ENCODE results near the gene ARFGEF3.
"Not testable (repeated sequence)": the region's sequence is repeated elsewhere in the genome, so short reads cannot be mapped to it uniquely, and the experiment has no call there.

ARFGEF3 gene

GRCh38 chr6:138346302-138347195, 184.8 kb downstream of the ARFGEF3 start:
- no peak for DNase-seq (ENCODE audit: low read depth in 2 of 2)

- no peak for DNase-seq (ENCODE audit: low read depth in 2 of 2)
Observed at GRCh38 chr6:138347864-138348263, 186.1 kb downstream of the ARFGEF3 start.

- DNase-seq (ENCODE audit: low read depth in 2 of 2): no peak
Observed at GRCh38 chr6:138349891-138350290, 188.2 kb downstream of the ARFGEF3 start.

- no peak for DNase-seq (ENCODE audit: low read depth in 2 of 2)
Observed at GRCh38 chr6:138357928-138358327, 196.2 kb downstream of the ARFGEF3 start.

- not testable (repeated sequence) for DNase-seq (ENCODE audit: low read depth in 2 of 2)
Observed at GRCh38 chr6:138368684-138369083, 206.9 kb downstream of the ARFGEF3 start.

- DNase-seq (ENCODE audit: low read depth in 2 of 2): no peak
Observed at GRCh38 chr6:138370631-138371451, 209.1 kb downstream of the ARFGEF3 start.

GRCh38 chr6:138371452-138371711, 209.6 kb downstream of the ARFGEF3 start:
- no peak for DNase-seq (ENCODE audit: low read depth in 2 of 2)

GRCh38 chr6:138371720-138372119, 210.0 kb downstream of the ARFGEF3 start:
- DNase-seq (ENCODE audit: low read depth in 2 of 2): no peak

- DNase-seq (ENCODE audit: low read depth in 2 of 2): no peak
Observed at GRCh38 chr6:138372711-138373463, 211.1 kb downstream of the ARFGEF3 start.

GRCh38 chr6:138374230-138374629, 212.5 kb downstream of the ARFGEF3 start:
- DNase-seq (ENCODE audit: low read depth in 2 of 2): no peak

- DNase-seq (ENCODE audit: low read depth in 2 of 2): no peak
Observed at GRCh38 chr6:138374815-138375214, 213.1 kb downstream of the ARFGEF3 start.

GRCh38 chr6:138377042-138377441, 215.3 kb downstream of the ARFGEF3 start:
- DNase-seq (ENCODE audit: low read depth in 2 of 2): no peak

- no peak for DNase-seq (ENCODE audit: low read depth in 2 of 2)
Observed at GRCh38 chr6:138377844-138378243, 216.1 kb downstream of the ARFGEF3 start, which contains the start of gene SMIM28. Gene SMIM28 (plus strand): TSS chr6:138377905. CDS start chr6:138378073, 168 bp downstream.

GRCh38 chr6:138378463-138378862, 216.7 kb downstream of the ARFGEF3 start:
- no peak for DNase-seq (ENCODE audit: low read depth in 2 of 2)

GRCh38 chr6:138382498-138383265, 220.9 kb downstream of the ARFGEF3 start:
- no peak for DNase-seq (ENCODE audit: low read depth in 2 of 2)

GRCh38 chr6:138383776-138384175, 222.0 kb downstream of the ARFGEF3 start:
- DNase-seq (ENCODE audit: low read depth in 2 of 2): no peak

- DNase-seq (ENCODE audit: low read depth in 2 of 2): no peak
Observed at GRCh38 chr6:138386897-138387296, 225.2 kb downstream of the ARFGEF3 start.

GRCh38 chr6:138387577-138388368, 226.0 kb downstream of the ARFGEF3 start:
- DNase-seq (ENCODE audit: low read depth in 2 of 2): no peak

- DNase-seq (ENCODE audit: low read depth in 2 of 2): no peak
Observed at GRCh38 chr6:138389551-138389950, 227.8 kb downstream of the ARFGEF3 start.

Data from stimulated activated CD8-positive, alpha-beta memory T cell treated with anti-CD3 and anti-CD28 coated beads, Interleukin-15, amount 100 ng/mL, for 4 hours (primary cell).